ENCODE measurements around the gene ING2. TPM values are rescaled to one million over a fixed set of nuclear protein-coding genes. Genes with fewer than 3 reads are reported as not detected.
"Not testable (repeated sequence)": the region's sequence is repeated elsewhere in the genome, so short reads cannot be mapped to it uniquely, and the experiment has no call there.

ING2 gene, protein sequence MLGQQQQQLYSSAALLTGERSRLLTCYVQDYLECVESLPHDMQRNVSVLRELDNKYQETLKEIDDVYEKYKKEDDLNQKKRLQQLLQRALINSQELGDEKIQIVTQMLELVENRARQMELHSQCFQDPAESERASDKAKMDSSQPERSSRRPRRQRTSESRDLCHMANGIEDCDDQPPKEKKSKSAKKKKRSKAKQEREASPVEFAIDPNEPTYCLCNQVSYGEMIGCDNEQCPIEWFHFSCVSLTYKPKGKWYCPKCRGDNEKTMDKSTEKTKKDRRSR
- 10 to 100 TPM in 4 of 6 donors, 1 to 10 TPM in 2; 9.2 to 22.1 (median 11.9) TPM for polyA plus RNA-seq (ENCODE audit: low read depth in 6 of 6)

DNA sequence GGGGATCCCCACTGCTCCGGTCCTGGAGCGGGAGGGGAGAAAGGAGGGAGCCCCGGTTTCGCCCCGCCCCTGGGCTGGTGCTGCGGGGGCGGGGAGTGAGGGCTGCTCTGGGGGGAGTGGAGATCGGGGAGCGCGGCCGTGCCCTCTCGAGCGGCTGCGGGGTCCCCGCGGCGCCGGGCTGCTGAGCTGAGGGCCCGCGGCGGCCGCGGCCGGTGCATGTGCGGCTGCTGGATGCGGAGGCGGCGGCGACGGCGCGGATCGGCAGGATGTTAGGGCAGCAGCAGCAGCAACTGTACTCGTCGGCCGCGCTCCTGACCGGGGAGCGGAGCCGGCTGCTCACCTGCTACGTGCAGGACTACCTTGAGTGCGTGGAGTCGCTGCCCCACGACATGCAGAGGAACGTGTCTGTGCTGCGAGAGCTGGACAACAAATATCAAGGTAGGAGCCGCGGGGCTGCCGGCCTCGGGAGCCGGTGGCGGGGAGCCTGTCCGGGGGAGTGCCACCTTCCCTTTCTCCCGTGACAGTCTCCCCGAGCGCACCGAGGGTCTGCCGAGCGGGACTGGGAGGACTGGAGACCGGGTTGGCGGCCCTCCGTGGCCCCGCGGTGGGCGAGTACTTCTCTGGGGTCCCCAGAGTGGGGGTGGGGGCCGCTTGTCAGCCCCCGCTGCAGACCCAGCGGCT, at the start of gene ING2:
Gene ING2, plus strand, starts transcription at position 129 of the 681 bp plus-strand sequence. Its CDS starts 138 bp downstream, at position 267.
- peak within 1 kb of the TSS; percentile 95 to 100 (median 99) for H3K27ac Mint-ChIP-seq

DNA sequence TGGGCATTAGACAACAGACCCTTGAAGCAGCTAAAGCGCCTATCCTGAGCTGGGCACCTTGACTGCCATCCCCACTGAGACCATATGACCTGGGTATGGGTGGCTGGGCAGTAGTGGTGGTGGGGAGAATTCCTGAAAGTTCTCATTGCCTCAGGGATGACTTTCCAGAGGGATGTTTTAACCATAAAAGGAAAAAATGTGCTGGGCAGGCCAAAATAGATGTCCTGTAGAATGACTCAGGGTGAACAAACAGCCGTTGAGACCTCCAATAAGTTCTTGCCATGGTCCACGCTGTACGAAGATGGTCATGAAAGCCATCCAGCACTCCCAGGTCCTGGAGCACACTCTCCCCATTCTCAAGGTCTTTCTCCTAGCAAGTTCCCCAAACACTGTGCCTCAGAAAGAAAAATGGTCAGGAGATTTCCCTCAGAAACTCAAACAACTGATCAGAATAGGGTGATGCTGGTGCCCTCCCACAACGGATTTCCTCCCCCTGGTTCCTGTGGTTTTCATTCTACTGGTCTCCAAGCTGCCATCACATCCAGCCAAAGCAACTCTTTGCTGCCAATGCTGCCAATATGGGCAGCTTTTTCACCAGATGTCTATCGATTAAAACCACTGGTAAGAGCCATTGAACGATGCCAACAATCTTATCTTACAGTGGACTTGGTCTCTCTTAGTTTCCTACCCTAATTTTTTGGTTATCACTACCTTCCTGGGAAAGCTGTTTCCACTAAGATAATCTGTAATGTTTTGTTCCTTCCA, 49.2 kb upstream of the ING2 start:
- peak overlapping the region; percentile 14 to 74 (median 55) for H3K27ac Mint-ChIP-seq

More for the DNA sequence above, at the start of gene ING2:
- Mint-ChIP-seq H3K9me3 (no peaks in the 10 kb centered on the region), H3K4me3 (peak within 1 kb of the TSS; percentile 91 to 99 (median 97)), H3K4me1 (peaks cover 9 to 15% (median 12%) of the 10 kb centered on the region in 3 donors), H3K36me3 (peaks cover under 1% of the 10 kb centered on the region in 2 donors), H3K27me3 (no peaks in the 10 kb centered on the region)
- ATAC-seq (ENCODE audit: low read depth in 2 of 2) (peak; percentile 45 to 48), DNase-seq (no peak)

DNA sequence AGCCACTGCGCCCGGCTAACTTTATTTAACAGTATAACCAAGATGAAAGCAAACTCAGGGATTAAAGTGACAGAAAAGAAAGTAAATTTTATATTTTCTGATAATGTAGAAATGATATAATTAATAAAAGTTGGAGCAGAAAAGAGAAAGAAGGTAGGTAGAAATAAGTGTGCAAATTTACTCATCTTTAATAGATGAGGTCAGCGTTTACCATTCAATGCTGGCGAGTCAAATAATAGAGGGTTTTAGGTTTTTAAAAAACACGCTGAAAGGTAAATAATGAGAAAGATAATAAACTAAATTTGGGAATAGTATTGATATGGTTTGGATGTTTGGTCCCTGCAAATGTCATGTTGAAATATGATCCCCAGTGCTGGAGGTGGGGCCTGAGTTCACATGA, 46.9 kb upstream of the ING2 start:
- Mint-ChIP-seq H3K27ac (no peak overlapping the region), H3K4me3 (no peak overlapping the region), H3K4me1 (peaks cover 0 to 8% (median 3%) of the 10 kb centered on the region in 3 donors), H3K9me3 (no peaks in the 10 kb centered on the region), H3K36me3 (no peaks in the 10 kb centered on the region), H3K27me3 (no peaks in the 10 kb centered on the region)
- DNase-seq = no peak
- no peak for ATAC-seq (ENCODE audit: low read depth in 2 of 2)

More for the DNA sequence above, 49.2 kb upstream of the ING2 start:
- Mint-ChIP-seq H3K36me3 (no peaks in the 10 kb centered on the region), H3K4me1 (peaks cover 0 to 8% (median 3%) of the 10 kb centered on the region in 3 donors), H3K9me3 (no peaks in the 10 kb centered on the region), H3K4me3 (no peak overlapping the region), H3K27me3 (no peaks in the 10 kb centered on the region)
- ATAC-seq (ENCODE audit: low read depth in 2 of 2) = no peak
- no peak for DNase-seq

DNA sequence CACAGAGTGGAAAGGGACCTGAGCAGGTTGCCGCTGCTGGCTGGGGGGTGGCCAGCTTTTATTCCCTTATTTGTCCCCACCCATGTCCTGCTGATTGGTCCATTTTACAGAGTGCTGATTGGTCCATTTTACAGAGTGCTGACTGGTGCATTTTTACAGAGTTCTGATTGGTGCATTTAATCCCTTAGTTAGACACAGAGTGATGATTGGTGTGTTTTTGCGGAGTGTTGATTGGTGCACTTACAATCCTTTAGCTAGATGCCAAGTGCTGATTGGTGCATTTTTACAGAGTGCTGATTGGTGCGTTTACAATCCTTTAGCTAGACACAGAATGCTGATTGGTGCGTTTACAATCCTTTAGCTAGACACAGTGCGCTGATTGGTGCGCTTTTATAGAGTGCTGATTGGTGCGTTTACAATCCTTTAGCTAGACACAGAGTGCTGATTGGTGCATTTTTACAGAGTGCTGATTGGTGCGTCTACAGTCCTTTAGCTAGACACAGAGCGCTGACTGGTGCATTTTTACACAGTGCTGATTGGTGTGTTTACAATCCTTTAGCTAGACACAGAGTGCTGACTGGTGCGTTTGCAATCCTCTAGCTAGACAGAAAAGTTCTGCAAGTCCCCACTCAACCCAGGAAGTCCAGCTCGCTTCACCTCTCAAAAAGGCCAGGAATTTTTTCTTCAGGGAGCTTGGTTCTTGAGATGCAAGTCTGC, 40.8 kb upstream of the ING2 start:
- H3K9me3 Mint-ChIP-seq = peaks cover 0 to 13% (median 7%) of the 10 kb centered on the region in 7 donors
- H3K27ac Mint-ChIP-seq; ATAC-seq (ENCODE audit: low read depth in 2 of 2); H3K27me3 Mint-ChIP-seq; H3K4me3 Mint-ChIP-seq; DNase-seq; H3K4me1 Mint-ChIP-seq; H3K36me3 Mint-ChIP-seq: not testable (repeated sequence)

DNA sequence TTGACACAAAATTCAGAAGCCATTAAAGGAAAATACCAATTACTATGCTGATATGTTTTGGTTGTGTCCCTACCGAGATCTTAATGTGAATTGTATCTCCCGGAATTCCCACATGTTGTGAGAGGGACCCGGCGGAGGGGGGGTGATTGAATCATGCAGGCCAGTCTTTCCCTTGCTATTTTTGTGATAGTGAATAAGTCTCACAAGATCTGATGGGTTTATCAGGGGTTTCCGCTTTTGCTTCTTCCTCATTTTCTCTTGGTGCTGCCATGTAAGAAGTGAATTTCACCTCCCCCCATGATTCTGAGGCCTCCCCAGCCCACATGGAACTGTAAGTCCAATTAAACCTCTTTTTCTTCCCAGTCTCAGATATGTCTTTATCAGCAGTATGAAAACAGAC, 39.0 kb upstream of the ING2 start:
- not testable (repeated sequence) for H3K4me3 Mint-ChIP-seq; H3K4me1 Mint-ChIP-seq; DNase-seq; H3K27me3 Mint-ChIP-seq; ATAC-seq (ENCODE audit: low read depth in 2 of 2); H3K36me3 Mint-ChIP-seq
- Mint-ChIP-seq H3K9me3 (peaks cover 0 to 13% (median 7%) of the 10 kb centered on the region in 7 donors), H3K27ac (peak overlapping the region in 2 of 6 donors; percentile 30 to 58)

DNA sequence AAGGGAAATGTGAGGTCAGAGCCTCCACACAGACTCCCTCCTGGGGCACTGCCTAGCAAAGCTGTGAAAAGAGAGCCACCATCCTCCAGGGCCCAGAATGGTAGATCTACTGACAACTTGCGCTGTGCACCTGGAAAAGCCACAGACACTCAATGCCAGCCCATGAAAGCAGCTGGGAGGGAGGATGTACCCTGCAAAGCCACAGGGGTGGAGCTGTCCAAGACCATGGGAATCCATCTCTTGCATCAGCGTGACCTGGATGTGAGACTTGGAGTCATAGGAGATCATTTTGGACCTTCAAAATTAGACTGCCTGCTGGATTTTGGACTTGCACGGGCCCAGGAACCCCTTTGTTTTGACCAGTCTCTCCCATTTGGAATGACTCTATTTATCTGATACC, 37.6 kb upstream of the ING2 start:
- Mint-ChIP-seq H3K27ac (no peak overlapping the region), H3K4me3 (peak overlapping the region in 1 of 8 donors; percentile 52), H3K9me3 (peaks cover 0 to 13% (median 7%) of the 10 kb centered on the region in 7 donors), H3K36me3 (no peaks in the 10 kb centered on the region), H3K27me3 (no peaks in the 10 kb centered on the region), H3K4me1 (peaks cover 0 to 7% (median 5%) of the 10 kb centered on the region in 3 donors)
- no peak for ATAC-seq (ENCODE audit: low read depth in 2 of 2)
- no peak for DNase-seq

DNA sequence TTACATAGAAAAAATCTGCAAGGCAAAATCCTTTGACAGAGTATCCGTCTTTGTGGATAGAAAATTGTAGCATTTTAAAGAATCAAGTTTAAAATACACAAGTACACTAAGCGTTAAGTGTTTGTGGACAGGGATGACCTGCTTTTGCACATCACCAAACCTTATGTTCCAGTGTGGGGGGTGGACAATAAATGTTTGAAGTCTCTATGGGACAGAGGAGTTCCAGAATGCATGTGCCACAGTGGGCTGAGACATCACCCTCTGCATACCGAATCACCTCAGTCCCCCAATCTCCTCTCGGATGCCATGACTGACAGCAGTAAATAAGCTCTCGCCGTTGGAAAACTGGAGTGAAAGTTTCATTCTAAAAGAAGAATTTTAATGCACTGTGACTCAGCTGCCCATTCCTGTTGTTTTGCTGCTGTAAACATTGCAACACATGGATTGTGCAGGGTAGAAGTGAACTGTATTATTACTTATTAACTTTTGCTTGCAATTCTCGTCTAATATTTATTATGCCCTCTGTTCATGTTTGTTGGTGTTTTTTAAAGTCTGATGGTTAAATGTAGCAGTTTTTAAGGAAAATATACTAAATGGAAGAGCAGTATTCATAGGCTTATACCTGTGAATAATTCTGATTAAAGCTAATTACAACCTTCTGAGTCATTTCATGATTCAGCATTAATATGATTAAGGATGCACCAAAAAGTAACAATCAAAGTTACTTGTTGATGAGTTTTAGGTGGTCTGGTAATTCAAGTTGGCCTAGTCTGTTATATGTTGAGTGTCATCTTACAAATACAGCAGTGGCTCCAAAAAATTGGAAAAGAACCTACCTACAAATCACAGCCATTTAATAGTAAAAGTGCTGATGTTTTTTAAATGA, 36.4 kb upstream of the ING2 start:
- Mint-ChIP-seq H3K36me3 (no peaks in the 10 kb centered on the region), H3K27me3 (no peaks in the 10 kb centered on the region), H3K9me3 (peaks cover 0 to 10% (median 7%) of the 10 kb centered on the region in 7 donors), H3K4me1 (peaks cover 0 to 10% (median 3%) of the 10 kb centered on the region in 3 donors), H3K27ac (no peak overlapping the region), H3K4me3 (no peak overlapping the region)
- DNase-seq (no peak), ATAC-seq (ENCODE audit: low read depth in 2 of 2) (no peak)

DNA sequence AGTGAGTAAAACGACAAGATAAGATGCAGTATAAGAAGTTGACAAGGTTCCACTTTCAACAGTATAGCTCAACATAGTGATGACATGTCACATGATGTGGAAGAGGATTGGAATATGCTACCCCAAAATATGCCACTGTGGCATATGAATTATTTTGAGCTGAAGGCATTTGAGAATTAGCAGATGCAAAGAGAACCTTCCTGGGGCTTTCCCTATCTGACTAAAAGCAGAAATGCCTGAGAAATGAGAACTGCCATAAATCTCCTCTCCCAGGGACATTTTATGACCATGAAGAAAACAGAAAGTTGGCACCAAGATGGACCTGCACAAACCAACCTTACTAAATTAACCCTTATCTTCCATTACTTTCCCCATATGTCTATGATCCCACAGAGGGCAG, 35.6 kb upstream of the ING2 start:
- H3K9me3 Mint-ChIP-seq = peaks cover 0 to 7% (median 3%) of the 10 kb centered on the region in 7 donors
- peaks cover 0 to 10% (median 2%) of the 10 kb centered on the region in 3 donors for H3K4me1 Mint-ChIP-seq
- H3K27ac Mint-ChIP-seq = no peak overlapping the region
- H3K4me3 Mint-ChIP-seq = no peak overlapping the region
- DNase-seq = no peak
- no peaks in the 10 kb centered on the region for H3K36me3 Mint-ChIP-seq
- no peak for ATAC-seq (ENCODE audit: low read depth in 2 of 2)
- H3K27me3 Mint-ChIP-seq = no peaks in the 10 kb centered on the region

DNA sequence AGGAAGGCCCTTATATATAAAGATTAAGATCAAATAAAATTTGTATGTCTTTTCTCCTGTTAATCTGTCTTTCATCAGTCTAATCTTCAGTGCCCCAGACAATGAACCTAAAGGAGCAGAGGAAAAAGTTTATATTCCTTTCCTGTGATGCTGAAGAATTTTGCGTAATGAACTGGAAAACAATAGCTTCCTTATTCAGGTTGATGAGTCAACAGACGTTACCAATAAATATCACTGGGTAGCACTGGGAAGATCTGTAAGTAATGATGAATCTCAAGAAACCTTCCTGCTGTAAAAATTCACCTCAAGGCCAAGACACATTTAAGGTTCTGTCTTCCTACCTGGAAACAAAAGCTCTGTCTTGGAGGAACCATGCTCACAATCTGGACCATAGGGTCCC, 34.9 kb upstream of the ING2 start:
- H3K36me3 Mint-ChIP-seq = no peaks in the 10 kb centered on the region
- H3K4me1 Mint-ChIP-seq = peaks cover 0 to 10% (median 2%) of the 10 kb centered on the region in 3 donors
- no peaks in the 10 kb centered on the region for H3K27me3 Mint-ChIP-seq
- H3K4me3 Mint-ChIP-seq = no peak overlapping the region
- no peak overlapping the region for H3K27ac Mint-ChIP-seq
- DNase-seq (no peak), ATAC-seq (ENCODE audit: low read depth in 2 of 2) (no peak)
- H3K9me3 Mint-ChIP-seq = peaks cover 0 to 7% (median 2%) of the 10 kb centered on the region in 7 donors

DNA sequence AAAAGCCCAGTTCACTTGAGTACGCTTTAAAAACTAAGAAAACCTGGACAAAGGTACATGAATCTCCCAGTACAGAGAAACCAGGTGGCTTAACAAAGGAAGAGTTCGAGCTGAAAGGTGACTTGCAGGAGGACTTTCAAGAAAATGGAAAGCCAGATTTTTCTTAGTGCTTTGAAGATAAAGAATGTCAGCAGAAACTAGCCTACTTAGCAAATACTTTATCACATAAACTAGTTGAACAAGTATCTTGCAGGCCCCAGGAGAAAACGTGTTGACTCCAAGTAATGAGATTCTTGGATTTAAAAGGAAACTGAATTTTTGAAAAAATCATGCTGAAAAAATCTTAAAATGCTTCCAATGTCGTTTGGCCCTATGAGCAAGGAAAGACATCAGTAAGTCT, 34.0 kb upstream of the ING2 start:
- DNase-seq (no peak), ATAC-seq (ENCODE audit: low read depth in 2 of 2) (no peak)
- H3K4me1 Mint-ChIP-seq = peaks cover 0 to 10% (median 2%) of the 10 kb centered on the region in 3 donors
- H3K9me3 Mint-ChIP-seq = peaks cover 0 to 7% (median 2%) of the 10 kb centered on the region in 7 donors
- no peak overlapping the region for H3K4me3 Mint-ChIP-seq
- no peaks in the 10 kb centered on the region for H3K36me3 Mint-ChIP-seq
- H3K27ac Mint-ChIP-seq = no peak overlapping the region
- H3K27me3 Mint-ChIP-seq = no peaks in the 10 kb centered on the region

DNA sequence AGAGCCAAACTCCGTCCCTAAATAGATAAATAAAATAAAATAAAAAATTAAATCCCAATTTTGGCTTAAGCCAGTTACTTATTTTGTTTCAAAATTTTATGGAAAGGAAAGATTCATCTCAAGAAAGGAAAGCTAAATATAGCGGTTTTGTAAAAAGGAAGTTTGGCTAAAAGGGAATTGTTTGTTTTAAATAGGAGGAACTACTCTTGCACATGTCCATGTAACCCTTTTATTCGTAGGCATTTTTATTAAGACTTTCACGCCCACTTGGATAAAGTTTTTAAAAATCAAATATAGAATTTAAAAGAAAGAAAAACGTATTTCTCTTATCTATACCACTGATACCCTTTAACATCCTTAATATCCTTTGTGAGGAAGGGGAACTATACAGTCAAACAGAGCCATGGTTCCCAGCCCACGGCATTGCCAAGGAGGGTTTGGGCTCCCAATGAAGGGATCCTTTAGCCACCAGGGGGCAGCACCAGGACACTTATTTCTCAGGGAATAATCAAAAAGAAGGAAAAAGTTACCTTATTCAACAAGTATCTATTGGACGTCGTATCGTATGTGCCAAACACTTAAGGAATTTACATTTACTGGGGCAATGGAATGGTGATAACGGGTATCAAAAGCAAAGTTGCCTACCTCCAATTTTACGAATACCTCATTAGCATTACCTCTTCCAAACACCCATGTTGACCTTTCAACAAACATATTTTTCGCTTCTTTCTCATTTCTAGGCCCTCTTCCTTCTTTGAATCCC, 32.7 kb upstream of the ING2 start:
- H3K27ac Mint-ChIP-seq = no peak overlapping the region

More for the DNA sequence above, 32.7 kb upstream of the ING2 start:
- H3K4me1 Mint-ChIP-seq = peaks cover 0 to 10% (median 2%) of the 10 kb centered on the region in 3 donors
- no peaks in the 10 kb centered on the region for H3K36me3 Mint-ChIP-seq
- H3K9me3 Mint-ChIP-seq = peaks cover 0 to 4% (median 1%) of the 10 kb centered on the region in 7 donors
- H3K4me3 Mint-ChIP-seq = no peak overlapping the region
- H3K27me3 Mint-ChIP-seq = no peaks in the 10 kb centered on the region
- DNase-seq (peak; percentile 63), ATAC-seq (ENCODE audit: low read depth in 2 of 2) (peak; percentile 76 to 82)

Measured in naive B cell (primary cell).